Vagina (tissue), 2 donors: ENCODE data around the gene ZNF808. TPM values are rescaled to one million over a fixed set of nuclear protein-coding genes. Genes with fewer than 3 reads are reported as not detected.
"Not testable (repeated sequence)": the region's sequence is repeated elsewhere in the genome, so short reads cannot be mapped to it uniquely, and the experiment has no call there.

Experiments used
- DNase-seq, 2 donors: peaks; one replicate each; pipeline ENCODE4 v3.0.0-alpha.2; 2017; ENCODE audit errors: extremely low spot score in 2 of 2
- H3K27ac ChIP-seq: fragments of 200-600 bp; sonication (generic); one replicate; pipeline ENCODE4 v1.5.1; 2019
- H3K27me3 ChIP-seq: fragments of 200-600 bp; sonication (generic); one replicate; pipeline ENCODE4 v1.5.1; 2019
- H3K36me3 ChIP-seq, 2 donors: fragments of 200-600 bp; sonication (generic); one replicate each; pipeline ENCODE4 v1.5.1; 2017 to 2019
- H3K4me1 ChIP-seq: fragments of 200-600 bp; sonication (generic); one replicate; pipeline ENCODE4 v1.5.1; 2019
- H3K4me3 ChIP-seq, 2 donors: fragments of 200-600 bp; sonication (generic); 1 replicate in 1 of 2; 2 replicates in 1 of 2; pipeline ENCODE4 v1.5.1; 2016 to 2019
- H3K9me3 ChIP-seq: fragments of 200-600 bp; sonication (generic); one replicate; pipeline ENCODE4 v1.5.1; 2019
- POLR2A ChIP-seq, 2 donors: fragments of 450-650 bp; IDR thresholded peaks; one replicate each; pipeline ENCODE4 v1.6.1; 2017; ENCODE audit warnings: antibody characterized with exemption in 2 of 2, mild to moderate bottlenecking in 2 of 2, moderate library complexity in 2 of 2
- POLR2AphosphoS5 ChIP-seq, 2 donors: sonication (generic); formaldehyde crosslinking; IDR thresholded peaks; one replicate each; pipeline ENCODE4 v1.9.0; 2017; ENCODE audit warnings: antibody characterized with exemption in 2 of 2, mild to moderate bottlenecking in 2 of 2, low read depth in 1 of 2; ENCODE audit not compliant: insufficient read depth in 1 of 2
- intact Hi-C: fragments of 100-400 bp; cut with DNase I; formaldehyde crosslinking; loops from one replicate; pipeline ENCODE4 v1.15.1; 2023
- total RNA-seq: library from RNA; depleted of rRNA; stranded (reverse); fragments of >200 nt; gene quantifications from one replicate; pipeline ENCODE4 v1.2.3, GENCODE V29; 2016
- TF ChIP-seq, protein P1 (sequence below), 3 experiments: fragments of 450-650 bp in 2 of 3; fragments of 200-600 bp in 1 of 3; sonication (generic) in 1 of 3; IDR thresholded peaks; one replicate each; pipeline ENCODE4 v1.5.1; 2017 to 2019; ENCODE audit warnings: antibody characterized with exemption in 3 of 3, mild to moderate bottlenecking in 2 of 3, moderate library complexity in 2 of 3

ZNF808 gene
- total RNA-seq, 1 donor from 2014 or later, result 14.7 TPM

DNA sequence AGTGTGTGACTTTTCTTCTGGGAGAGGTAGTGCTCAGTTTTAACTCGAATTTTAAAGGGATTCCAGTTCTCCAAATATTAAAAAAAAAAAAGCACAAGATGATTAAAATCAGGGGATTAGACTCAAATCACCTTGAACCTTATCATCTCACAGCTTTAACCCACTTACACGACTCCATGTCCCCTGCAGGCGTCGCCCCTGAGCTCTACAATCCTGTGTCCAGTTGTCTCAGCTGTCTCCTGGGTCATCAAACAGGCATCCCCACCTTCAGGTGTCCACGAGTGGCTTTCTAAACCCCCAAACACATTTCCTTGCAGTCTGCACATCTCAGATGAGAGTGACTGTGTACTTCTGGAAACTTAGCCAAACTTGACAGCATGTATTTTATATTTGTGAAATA is 14.1 kb downstream of the ZNF808 start:
- no peak for TF ChIP-seq POLR2A (IDR thresholded peaks at IDR 0.05)
- TF ChIP-seq, protein P1, sequence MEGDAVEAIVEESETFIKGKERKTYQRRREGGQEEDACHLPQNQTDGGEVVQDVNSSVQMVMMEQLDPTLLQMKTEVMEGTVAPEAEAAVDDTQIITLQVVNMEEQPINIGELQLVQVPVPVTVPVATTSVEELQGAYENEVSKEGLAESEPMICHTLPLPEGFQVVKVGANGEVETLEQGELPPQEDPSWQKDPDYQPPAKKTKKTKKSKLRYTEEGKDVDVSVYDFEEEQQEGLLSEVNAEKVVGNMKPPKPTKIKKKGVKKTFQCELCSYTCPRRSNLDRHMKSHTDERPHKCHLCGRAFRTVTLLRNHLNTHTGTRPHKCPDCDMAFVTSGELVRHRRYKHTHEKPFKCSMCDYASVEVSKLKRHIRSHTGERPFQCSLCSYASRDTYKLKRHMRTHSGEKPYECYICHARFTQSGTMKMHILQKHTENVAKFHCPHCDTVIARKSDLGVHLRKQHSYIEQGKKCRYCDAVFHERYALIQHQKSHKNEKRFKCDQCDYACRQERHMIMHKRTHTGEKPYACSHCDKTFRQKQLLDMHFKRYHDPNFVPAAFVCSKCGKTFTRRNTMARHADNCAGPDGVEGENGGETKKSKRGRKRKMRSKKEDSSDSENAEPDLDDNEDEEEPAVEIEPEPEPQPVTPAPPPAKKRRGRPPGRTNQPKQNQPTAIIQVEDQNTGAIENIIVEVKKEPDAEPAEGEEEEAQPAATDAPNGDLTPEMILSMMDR (IDR thresholded peaks at IDR 0.05), result no peak
- no peak for TF ChIP-seq POLR2AphosphoS5 (IDR thresholded peaks at IDR 0.05; ENCODE audit: insufficient read depth in 1 of 2, low read depth in 1 of 2)
- intact Hi-C loops, result no loop called here
- DNase-seq, result no peak
- Histone ChIP-seq H3K9me3 (no peaks in the 10 kb centered on the region), H3K4me3 (no peak overlapping the region), H3K27ac (no peak overlapping the region), H3K27me3 (no peaks in the 10 kb centered on the region), H3K4me1 (no peaks in the 10 kb centered on the region), H3K36me3 (peaks cover 0 to 24% of the 10 kb centered on the region in 2 donors)

GRCh38 chr19:52542541-52542940 is 15.1 kb downstream of the ZNF808 start:
- H3K4me3 ChIP-seq, H3K4me1 ChIP-seq, intact Hi-C loops: not testable (repeated sequence)

GRCh38 chr19:52542984-52543664 is 15.7 kb downstream of the ZNF808 start:
- Histone ChIP-seq H3K4me3 (no peak overlapping the region), H3K27ac (no peak overlapping the region), H3K27me3 (no peaks in the 10 kb centered on the region), H3K36me3 (peaks cover 0 to 39% of the 10 kb centered on the region in 2 donors), H3K4me1 (no peaks in the 10 kb centered on the region), H3K9me3 (no peaks in the 10 kb centered on the region)
- no peak for DNase-seq
- TF ChIP-seq POLR2AphosphoS5 (IDR thresholded peaks at IDR 0.05; ENCODE audit: insufficient read depth in 1 of 2, low read depth in 1 of 2) (no peak), POLR2A (IDR thresholded peaks at IDR 0.05) (no peak)
- TF ChIP-seq, protein P1 (IDR thresholded peaks at IDR 0.05), result no peak
- intact Hi-C loops, result no loop called here

More at GRCh38 chr19:52542541-52542940, 15.1 kb downstream of the ZNF808 start:
- H3K36me3 ChIP-seq, result peaks cover 0 to 33% of the 10 kb centered on the region in 2 donors
- not testable (repeated sequence) for H3K9me3 ChIP-seq, H3K27ac ChIP-seq, DNase-seq, H3K27me3 ChIP-seq

DNA sequence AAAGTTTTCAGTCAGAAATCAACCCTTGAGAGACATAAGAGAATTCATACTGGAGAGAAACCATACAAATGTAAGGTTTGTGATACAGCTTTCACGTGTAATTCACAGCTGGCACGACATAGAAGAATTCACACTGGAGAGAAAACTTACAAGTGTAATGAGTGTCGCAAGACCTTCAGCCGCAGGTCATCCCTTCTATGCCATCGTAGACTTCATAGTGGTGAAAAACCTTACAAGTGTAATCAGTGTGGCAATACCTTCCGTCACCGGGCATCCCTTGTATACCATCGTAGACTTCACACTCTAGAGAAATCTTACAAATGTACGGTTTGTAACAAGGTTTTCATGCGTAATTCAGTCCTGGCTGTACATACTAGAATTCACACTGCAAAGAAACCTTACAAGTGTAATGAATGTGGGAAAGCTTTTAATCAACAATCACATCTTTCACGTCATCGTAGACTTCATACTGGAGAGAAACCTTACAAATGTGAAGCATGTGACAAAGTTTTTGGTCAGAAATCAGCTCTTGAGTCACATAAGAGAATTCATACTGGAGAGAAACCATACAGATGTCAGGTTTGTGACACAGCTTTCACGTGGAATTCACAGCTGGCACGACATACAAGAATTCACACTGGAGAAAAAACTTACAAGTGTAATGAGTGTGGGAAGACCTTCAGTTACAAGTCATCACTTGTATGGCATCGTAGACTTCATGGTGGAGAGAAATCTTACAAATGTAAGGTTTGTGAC is 26.9 kb downstream of the ZNF808 start:
- Histone ChIP-seq H3K27me3 (no peaks in the 10 kb centered on the region), H3K9me3 (peaks cover 33% of the 10 kb centered on the region), H3K4me3 (no peak overlapping the region), H3K27ac (no peak overlapping the region), H3K36me3 (peaks cover 0 to 77% of the 10 kb centered on the region in 2 donors), H3K4me1 (no peaks in the 10 kb centered on the region)
- intact Hi-C loops, result no loop called here
- DNase-seq, result no peak
- no peak for TF ChIP-seq POLR2AphosphoS5 (IDR thresholded peaks at IDR 0.05; ENCODE audit: insufficient read depth in 1 of 2, low read depth in 1 of 2)
- TF ChIP-seq, protein P1 (IDR thresholded peaks at IDR 0.05), result no peak
- no peak for TF ChIP-seq POLR2A (IDR thresholded peaks at IDR 0.05)

DNA sequence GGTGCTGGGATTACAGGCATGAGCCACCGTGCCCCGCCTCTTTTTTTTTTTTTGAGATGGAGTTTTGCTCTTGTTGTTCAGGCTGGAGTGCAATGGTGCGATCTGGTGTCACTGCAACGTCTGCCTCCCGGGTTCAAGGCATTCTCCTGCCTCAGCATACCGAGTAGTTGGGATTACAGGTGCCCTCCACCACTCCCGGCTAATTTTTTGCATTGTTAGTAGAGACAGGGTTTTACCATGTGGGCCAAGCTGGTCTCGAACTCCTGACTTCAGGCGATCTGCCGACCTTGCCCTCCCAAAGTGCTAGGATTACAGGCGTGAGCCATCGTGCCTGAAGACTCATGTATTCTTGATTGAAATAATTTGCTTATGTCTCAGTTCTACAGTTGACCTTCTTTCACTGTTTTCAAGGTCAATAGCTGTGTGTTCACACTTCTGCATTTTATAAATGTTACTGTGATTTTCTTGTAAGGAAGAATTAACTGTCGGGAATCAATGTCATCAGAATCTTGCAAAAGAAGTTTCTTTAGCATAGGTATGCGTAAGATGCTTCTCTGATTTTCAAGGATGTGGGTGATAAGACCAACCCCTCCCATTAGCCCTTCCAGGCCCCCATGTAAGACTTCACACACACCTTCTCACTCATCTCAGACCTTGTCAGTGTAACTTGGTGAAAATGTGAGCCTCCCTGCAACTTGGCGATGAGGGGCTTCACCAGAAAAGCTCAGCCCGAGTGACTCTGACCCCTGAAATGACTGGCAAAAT is 29.9 kb downstream of the ZNF808 start:
- H3K4me1 ChIP-seq, result no peaks in the 10 kb centered on the region
- TF ChIP-seq, protein P1 (IDR thresholded peaks at IDR 0.05), result no peak
- TF ChIP-seq POLR2AphosphoS5 (IDR thresholded peaks at IDR 0.05; ENCODE audit: insufficient read depth in 1 of 2, low read depth in 1 of 2) (no peak), POLR2A (IDR thresholded peaks at IDR 0.05) (no peak)
- H3K36me3 ChIP-seq, result peaks cover 0 to 61% of the 10 kb centered on the region in 2 donors
- H3K27me3 ChIP-seq, result no peaks in the 10 kb centered on the region
- no peak overlapping the region for H3K4me3 ChIP-seq
- no peak overlapping the region for H3K27ac ChIP-seq
- no peak for DNase-seq
- intact Hi-C loops, result no loop called here
- peaks cover 33% of the 10 kb centered on the region for H3K9me3 ChIP-seq

- DNase-seq, H3K4me1 ChIP-seq, H3K4me3 ChIP-seq, intact Hi-C loops, H3K27ac ChIP-seq, H3K27me3 ChIP-seq: not testable (repeated sequence)
- Histone ChIP-seq H3K36me3 (peaks cover 0 to 56% of the 10 kb centered on the region in 2 donors), H3K9me3 (peaks cover 31% of the 10 kb centered on the region)
These were observed 31.4 kb downstream of the ZNF808 start for GRCh38 chr19:52558732-52559445.

- H3K4me3 ChIP-seq, intact Hi-C loops, H3K27ac ChIP-seq, H3K9me3 ChIP-seq, H3K4me1 ChIP-seq, H3K27me3 ChIP-seq, DNase-seq: not testable (repeated sequence)
- H3K36me3 ChIP-seq, result peaks cover 0 to 42% of the 10 kb centered on the region in 2 donors
These were observed 34.1 kb downstream of the ZNF808 start for GRCh38 chr19:52561611-52562010.
